GM21381 (cell line): ENCODE results near the gene FIBP.

Experiments
- ATAC-seq: cut with Tn5 transposase; IDR thresholded peaks from one replicate; pipeline ENCODE4 v1.9.1; 2021; ENCODE audit warnings: mild to moderate bottlenecking, moderate library complexity; ENCODE audit not compliant: unreplicated experiment

FIBP gene

GRCh38 chr11:65860278-65861164 lies 27.8 kb downstream of the FIBP start, which contains the start of gene MUS81:
Gene MUS81 (plus strand): TSS chr11:65860433. CDS start chr11:65860754, 321 bp downstream.
- ATAC-seq = peak; percentile 26

- no peak for ATAC-seq
These were observed 28.4 kb downstream of the FIBP start for GRCh38 chr11:65859812-65860277.

GRCh38 chr11:65859095-65859811 lies 29.0 kb downstream of the FIBP start:
- peak; percentile 49 for ATAC-seq

GRCh38 chr11:65858681-65859087 lies 29.6 kb downstream of the FIBP start:
- no peak for ATAC-seq

DNA sequence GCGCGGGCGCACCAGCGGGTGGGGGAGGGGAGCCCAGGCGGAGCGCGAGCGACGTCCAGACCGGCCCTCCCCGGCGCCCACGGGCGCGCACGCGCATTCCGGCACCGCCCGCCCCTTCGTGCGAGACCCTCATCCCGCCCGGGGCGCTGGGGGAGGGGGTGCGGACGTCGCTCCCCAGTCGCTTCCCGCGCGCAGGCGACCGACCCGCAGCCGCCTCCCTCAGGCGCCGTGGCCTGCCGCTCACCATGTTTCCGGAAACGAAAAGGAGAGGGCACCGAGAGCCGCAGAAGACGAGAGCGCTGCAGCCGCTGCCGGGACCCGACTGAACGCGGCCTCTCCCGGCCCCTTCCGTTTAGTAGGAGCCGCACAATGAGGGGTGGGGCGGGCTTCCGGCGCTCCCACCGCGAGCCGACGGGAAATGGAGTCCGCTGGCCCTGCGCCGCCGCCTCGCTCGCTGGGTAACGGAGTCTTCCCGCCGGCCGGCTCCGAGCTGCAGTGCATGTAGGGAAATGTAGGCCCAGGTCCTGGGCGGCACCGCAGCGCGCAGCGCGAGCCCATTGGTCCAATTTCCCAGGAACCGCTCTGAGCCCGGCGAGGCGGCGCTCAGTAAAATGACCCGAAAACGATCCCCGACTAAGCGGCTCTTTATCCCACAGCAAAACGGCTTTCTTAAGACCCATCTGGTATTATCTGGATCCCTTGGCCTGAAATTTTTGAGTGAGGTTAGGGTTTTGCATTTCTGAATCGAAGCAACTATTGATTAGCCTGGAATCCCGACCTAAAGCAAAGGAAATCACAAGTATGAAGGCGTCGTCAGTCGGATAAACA lies 30.2 kb downstream of the FIBP start, which contains the start of gene CFL1:
Gene CFL1, minus strand, starts transcription at position 328 of the 828 bp plus-strand sequence. Its CDS starts 81 bp downstream, at position 247.
- ATAC-seq = peak; percentile 46

DNA sequence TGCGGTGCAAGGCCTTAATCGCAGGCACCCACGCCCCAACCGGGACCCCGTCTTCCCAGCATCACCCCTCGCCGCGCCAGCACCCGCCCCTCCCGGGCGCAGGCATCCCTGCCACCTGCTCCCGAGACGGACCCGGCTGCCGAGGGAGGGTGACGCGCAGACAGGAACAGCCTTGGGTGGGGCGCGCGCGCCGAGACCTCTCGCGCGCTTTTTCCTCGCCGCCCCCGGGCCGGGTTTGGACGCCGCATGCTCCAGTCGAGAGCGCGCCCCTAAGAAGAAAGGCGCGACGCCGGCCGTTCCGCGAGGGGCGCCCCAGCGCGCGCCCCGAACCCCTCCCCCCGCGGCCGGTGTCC lies 30.8 kb downstream of the FIBP start:
- peak; percentile 2 for ATAC-seq

DNA sequence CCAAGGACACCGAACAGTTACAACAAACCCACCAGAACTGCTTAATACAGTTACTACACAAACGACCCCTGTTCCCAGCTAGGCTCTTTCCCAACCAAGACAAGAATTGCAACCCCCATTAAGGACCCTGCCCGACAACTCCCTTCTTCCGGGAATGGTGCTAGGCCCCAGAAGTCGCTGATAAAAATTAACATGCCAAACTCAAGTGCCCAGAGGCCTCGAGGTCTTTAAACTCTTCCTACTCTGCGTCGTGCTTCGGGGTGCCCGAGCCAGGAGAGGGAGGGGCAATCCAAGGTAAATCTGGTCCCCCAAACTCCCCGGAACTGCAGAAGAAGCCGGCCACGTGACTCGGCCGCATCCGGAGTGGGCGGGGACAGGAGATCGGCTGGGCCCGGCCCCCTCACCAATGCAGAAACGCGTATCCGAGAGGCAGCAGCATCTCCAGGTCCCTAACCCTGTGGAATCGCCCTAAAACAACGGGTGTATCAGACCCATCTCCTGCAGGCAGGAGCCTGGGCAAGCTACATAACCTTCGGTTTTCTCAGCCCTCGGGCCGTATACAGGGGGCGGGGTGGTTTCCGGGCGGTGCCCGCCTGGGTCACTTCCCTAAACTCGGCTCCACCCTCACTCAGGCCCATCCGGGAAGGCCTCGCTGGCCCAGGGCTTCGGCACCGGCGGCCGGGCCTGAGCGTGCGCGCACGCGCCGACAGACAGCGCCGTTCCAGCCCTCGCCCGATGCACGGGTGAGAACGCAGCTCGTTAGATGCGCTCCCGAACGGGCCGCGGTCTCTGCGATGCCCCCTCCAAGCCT lies 31.4 kb downstream of the FIBP start:
- ATAC-seq = peak; percentile 31

GRCh38 chr11:65855927-65856363 lies 32.3 kb downstream of the FIBP start:
- no peak for ATAC-seq

- ATAC-seq = no peak
These were observed 33.1 kb downstream of the FIBP start for GRCh38 chr11:65854852-65855837.

DNA sequence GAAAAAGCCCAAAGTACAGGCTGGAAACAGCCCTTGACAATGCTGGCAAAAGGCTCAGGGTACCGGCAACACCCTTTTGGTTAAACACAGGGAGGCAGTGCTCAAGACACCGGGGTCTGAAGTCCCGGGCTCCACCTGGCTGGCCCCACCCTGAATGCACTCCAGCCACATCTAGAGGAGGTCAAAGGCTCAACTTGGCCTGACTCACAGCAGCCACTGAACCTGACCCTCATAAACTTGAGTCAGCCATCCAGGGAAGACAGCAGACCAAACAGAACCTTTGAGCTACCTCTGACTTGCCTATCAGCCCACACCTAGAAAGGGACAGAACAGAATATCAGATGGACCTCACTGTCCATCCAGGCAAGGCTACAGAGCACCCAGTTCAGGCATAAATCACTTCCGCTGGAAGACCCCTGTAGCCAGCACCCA lies 34.1 kb downstream of the FIBP start:
- ATAC-seq = no peak

- ATAC-seq = no peak
These were observed 34.9 kb downstream of the FIBP start for GRCh38 chr11:65853246-65853979.

DNA sequence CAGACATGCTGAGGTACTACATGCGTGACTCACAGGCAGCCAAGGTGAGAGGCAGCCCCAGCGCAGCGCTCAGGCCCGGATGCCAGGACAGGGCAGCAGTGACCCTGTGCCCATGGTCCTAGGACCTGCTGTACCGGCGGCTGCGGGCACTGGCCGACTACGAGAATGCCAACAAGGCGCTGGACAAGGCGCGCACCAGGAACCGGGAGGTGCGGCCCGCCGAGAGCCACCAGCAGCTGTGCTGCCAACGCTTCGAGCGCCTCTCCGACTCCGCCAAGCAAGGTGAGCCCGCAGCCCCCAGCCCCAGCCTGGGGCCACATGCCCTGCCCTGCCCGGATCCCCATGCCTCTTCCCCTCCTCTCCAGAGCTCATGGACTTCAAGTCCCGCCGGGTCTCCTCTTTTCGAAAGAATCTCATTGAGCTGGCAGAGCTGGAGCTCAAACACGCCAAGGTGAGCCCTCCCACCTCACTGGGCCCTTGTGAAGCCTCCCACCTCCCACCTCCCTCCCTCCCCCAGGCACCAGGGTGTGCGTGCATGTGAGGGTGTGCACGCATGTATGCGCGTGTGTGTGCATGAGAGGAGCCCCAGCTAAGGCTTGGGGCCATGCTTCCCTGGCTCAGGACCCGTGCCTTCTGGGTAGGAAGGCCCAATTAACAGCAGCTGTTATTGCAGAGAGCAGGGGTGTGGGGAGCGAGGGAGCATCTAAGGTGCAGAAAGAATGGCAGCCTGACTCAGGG lies 35.6 kb downstream of the FIBP start:
- no peak for ATAC-seq

- ATAC-seq = no peak
These were observed 36.3 kb downstream of the FIBP start for GRCh38 chr11:65851811-65852507.

DNA sequence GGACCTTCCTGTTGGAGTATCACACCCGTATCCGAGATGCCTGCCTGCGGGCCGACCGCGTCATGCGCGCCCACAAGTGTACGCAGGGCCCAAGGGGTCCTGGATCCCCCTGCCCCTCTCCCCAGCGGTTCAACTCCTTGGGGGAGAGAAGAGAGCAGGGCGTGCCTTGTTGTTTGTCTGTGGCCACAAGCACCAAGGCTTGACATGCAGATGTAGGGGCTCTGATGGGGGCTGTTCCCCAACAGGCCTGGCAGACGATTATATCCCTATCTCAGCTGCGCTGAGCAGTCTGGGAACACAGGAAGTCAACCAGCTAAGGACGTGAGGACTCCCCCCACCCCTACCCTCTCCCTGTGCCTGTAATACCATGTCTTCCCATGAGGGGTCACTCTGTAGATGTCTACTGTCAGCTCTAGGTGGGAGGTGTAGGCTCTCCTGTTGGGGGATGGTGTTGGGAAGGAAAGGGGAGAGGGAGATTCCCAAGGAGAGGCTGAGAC lies 37.1 kb downstream of the FIBP start:
- ATAC-seq = no peak

GRCh38 chr11:65850217-65851082 lies 37.8 kb downstream of the FIBP start:
- no peak for ATAC-seq

DNA sequence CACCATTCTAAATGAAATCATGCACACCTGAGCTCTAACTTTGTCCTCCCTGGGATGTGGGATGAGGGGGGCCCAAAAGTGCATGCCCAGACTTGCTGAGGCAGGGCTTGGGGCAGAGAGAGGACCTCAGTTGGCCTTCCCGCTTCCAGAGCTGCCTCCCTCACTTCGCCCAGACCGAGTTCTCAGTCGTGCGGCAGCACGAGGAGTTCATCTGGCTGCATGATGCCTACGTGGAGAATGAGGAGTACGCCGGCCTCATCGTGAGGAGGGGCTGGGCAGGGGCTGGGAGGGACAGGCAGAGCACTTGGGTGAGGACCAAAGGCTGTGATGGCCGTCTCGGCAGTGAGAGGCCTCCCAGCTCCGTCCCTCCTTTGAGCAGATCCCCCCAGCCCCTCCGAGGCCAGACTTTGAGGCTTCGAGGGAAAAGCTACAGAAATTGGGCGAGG lies 38.5 kb downstream of the FIBP start:
- no peak for ATAC-seq
